H9 (cell line): ENCODE results near the gene NDC80. TPM values are rescaled to one million over a fixed set of nuclear protein-coding genes. Genes with fewer than 3 reads are reported as not detected.

Source experiments
- DNase-seq: peaks from one replicate; pipeline ENCODE4 v3.0.0-alpha.2; 2017
- H2AFZ ChIP-seq: one replicate; pipeline ENCODE4 v1.6.1; 2013; ENCODE audit warnings: mild to moderate bottlenecking, low read length, control low read depth, moderate library complexity
- H2AK5ac ChIP-seq: 2 replicates; pipeline ENCODE4 v1.6.1; 2013; ENCODE audit warnings: low read length, control low read depth, mixed read lengths; ENCODE audit not compliant: insufficient read length
- H2BK120ac ChIP-seq: one replicate; pipeline ENCODE4 v1.6.1; 2013; ENCODE audit warnings: low read depth, mild to moderate bottlenecking, low read length, control low read depth, inconsistent platforms; ENCODE audit not compliant: poor library complexity, severe bottlenecking
- H2BK12ac ChIP-seq: 2 replicates; pipeline ENCODE4 v1.6.1; 2013; ENCODE audit warnings: low read length, control low read depth, mixed read lengths, low read depth; ENCODE audit not compliant: insufficient read length
- H2BK15ac ChIP-seq: 2 replicates; pipeline ENCODE4 v1.6.1; 2013; ENCODE audit warnings: low read depth, low read length, control low read depth
- H2BK20ac ChIP-seq: one replicate; pipeline ENCODE4 v1.6.1; 2013; ENCODE audit warnings: low read depth, mild to moderate bottlenecking, low read length, control low read depth, inconsistent platforms; ENCODE audit not compliant: poor library complexity, severe bottlenecking
- H2BK5ac ChIP-seq: 2 replicates; pipeline ENCODE4 v1.6.1; 2013; ENCODE audit warnings: low read length, control low read depth, mixed read lengths; ENCODE audit not compliant: insufficient read length
- H3K14ac ChIP-seq: 2 replicates; pipeline ENCODE4 v1.6.1; 2013; ENCODE audit warnings: low read length, control low read depth; ENCODE audit not compliant: insufficient read depth
- H3K18ac ChIP-seq: 2 replicates; pipeline ENCODE4 v1.6.1; 2013; ENCODE audit warnings: low read depth, mild to moderate bottlenecking, mixed read lengths, low read length, control low read depth; ENCODE audit not compliant: insufficient read length
- H3K23ac ChIP-seq: 2 replicates; pipeline ENCODE4 v1.6.1; 2013; ENCODE audit warnings: low read length, control low read depth, mixed read lengths, low read depth; ENCODE audit not compliant: insufficient read length
- H3K23me2 ChIP-seq: 2 replicates; pipeline ENCODE4 v1.6.1; 2013; ENCODE audit warnings: low read depth, mild to moderate bottlenecking, mixed read lengths, low read length, control low read depth; ENCODE audit not compliant: insufficient read length, poor library complexity, severe bottlenecking
- H3K27ac ChIP-seq: 2 replicates; pipeline ENCODE4 v1.5.1; 2013; ENCODE audit warnings: low read length, control low read depth, mixed read lengths, low read depth; ENCODE audit not compliant: insufficient read length
- H3K27me3 ChIP-seq: 2 replicates; pipeline ENCODE4 v1.6.1; 2013; ENCODE audit warnings: low read length, control low read depth, inconsistent platforms; ENCODE audit not compliant: insufficient read depth
- H3K4ac ChIP-seq: 2 replicates; pipeline ENCODE4 v1.6.1; 2013; ENCODE audit warnings: low read depth, mild to moderate bottlenecking, control low read depth, inconsistent platforms, low read length, moderate library complexity
- H3K4me1 ChIP-seq: 2 replicates; pipeline ENCODE4 v1.6.1; 2013; ENCODE audit warnings: low read length, control low read depth, inconsistent platforms; ENCODE audit not compliant: insufficient read depth
- H3K4me2 ChIP-seq: 2 replicates; pipeline ENCODE4 v1.6.1; 2013; ENCODE audit warnings: low read length, control low read depth, mixed read lengths; ENCODE audit not compliant: insufficient read length, insufficient read depth
- H3K56ac ChIP-seq: 2 replicates; pipeline ENCODE4 v1.6.1; 2013; ENCODE audit warnings: low read depth, mild to moderate bottlenecking, mixed read lengths, low read length, control low read depth; ENCODE audit not compliant: insufficient read length
- H3K79me1 ChIP-seq: 2 replicates; pipeline ENCODE4 v1.6.1; 2013; ENCODE audit warnings: low read depth, mild to moderate bottlenecking, moderate library complexity, low read length, control low read depth, inconsistent platforms; ENCODE audit not compliant: insufficient read depth, poor library complexity, severe bottlenecking
- H3K79me2 ChIP-seq: 2 replicates; pipeline ENCODE4 v1.6.1; 2013; ENCODE audit warnings: low read length, control low read depth, inconsistent platforms; ENCODE audit not compliant: insufficient read depth
- H3K9ac ChIP-seq: 2 replicates; pipeline ENCODE4 v1.6.1; 2013; ENCODE audit warnings: low read length, control low read depth, mixed read lengths; ENCODE audit not compliant: insufficient read length; ENCODE audit errors: extremely low read depth
- H3K9me3 ChIP-seq: one replicate; pipeline ENCODE4 v1.6.1; 2013; ENCODE audit warnings: low read depth, low read length, inconsistent platforms; ENCODE audit not compliant: control insufficient read depth
- H3T11ph ChIP-seq: one replicate; pipeline ENCODE4 v1.6.1; 2013; ENCODE audit warnings: mild to moderate bottlenecking, low read length, control low read depth, inconsistent platforms
- H4K20me1 ChIP-seq: one replicate; pipeline ENCODE4 v1.6.1; 2013; ENCODE audit not compliant: control insufficient read depth, insufficient read length, insufficient read depth
- H4K5ac ChIP-seq: 2 replicates; pipeline ENCODE4 v1.6.1; 2013; ENCODE audit warnings: low read depth, mild to moderate bottlenecking, mixed read lengths, low read length, control low read depth; ENCODE audit not compliant: insufficient read length
- H4K8ac ChIP-seq: replicated peaks from 2 replicates; pipeline ENCODE4 v1.6.1; 2013; ENCODE audit warnings: low read length, control low read depth, mixed read lengths, low read depth; ENCODE audit not compliant: insufficient read length
- H4K91ac ChIP-seq: 2 replicates; pipeline ENCODE4 v1.6.1; 2013; ENCODE audit warnings: low read depth, mild to moderate bottlenecking, moderate library complexity, mixed read lengths, low read length, control low read depth; ENCODE audit not compliant: insufficient read length
- H3K27ac Mint-ChIP-seq, 3 experiments: 2 replicates in 2 of 3; 3 replicates in 1 of 3; pipeline ENCODE4 v1.8.0; 2020 to 2021; ENCODE audit warnings: mixed read lengths in 3 of 3, mild to moderate bottlenecking in 1 of 3, moderate library complexity in 1 of 3
- H3K27me3 Mint-ChIP-seq: 2 replicates; pipeline ENCODE4 v1.8.0; 2021; ENCODE audit warnings: low read depth, mild to moderate bottlenecking, moderate library complexity, mixed read lengths
- H3K36me3 Mint-ChIP-seq, 3 experiments: 2 replicates in 2 of 3; 3 replicates in 1 of 3; pipeline ENCODE4 v1.8.0; 2020 to 2021; ENCODE audit warnings: low read depth in 3 of 3, mixed read lengths in 3 of 3; ENCODE audit not compliant: insufficient read depth in 1 of 3
- H3K4me1 Mint-ChIP-seq, 2 experiments: 2 replicates each; pipeline ENCODE4 v1.8.0; 2020; ENCODE audit warnings: mixed read lengths in 2 of 2
- H3K4me3 Mint-ChIP-seq, 2 experiments: 2 replicates in 1 of 2; 3 replicates in 1 of 2; pipeline ENCODE4 v1.8.0; 2020 to 2021; ENCODE audit warnings: mild to moderate bottlenecking in 2 of 2, mixed read lengths in 2 of 2, moderate library complexity in 1 of 2
- H3K9me3 Mint-ChIP-seq, 2 experiments: 2 replicates in 1 of 2; 3 replicates in 1 of 2; pipeline ENCODE4 v1.8.0; 2020; ENCODE audit warnings: mild to moderate bottlenecking in 2 of 2, mixed read lengths in 2 of 2, moderate library complexity in 1 of 2
- WGBS: extraction: QIAGEN DNeasy Blood & Tissue Kit; methylation state at CpG from one replicate; pipeline ENCODE4 v1.1.7; 2013; ENCODE audit warnings: missing lambda C conversion rate, low lambda C conversion rate, mixed read lengths; ENCODE audit not compliant: insufficient read length; ENCODE audit errors: extremely low coverage; 5-methylcytosine and 5-hydroxymethylcytosine counted together
- total RNA-seq: library from RNA; stranded (reverse); gene quantifications from 2 replicates; pipeline ENCODE4 v1.2.1, GENCODE V29; 2021
- TF ChIP-seq, protein P1 (sequence below): fragments of 200-600 bp; sonication (generic); conservative IDR thresholded peaks from 3 replicates; pipeline ENCODE4 v1.8.0; 2021; ENCODE audit warnings: antibody characterized with exemption, mild to moderate bottlenecking

NDC80 gene
- total RNA-seq, 1 experiment from 2014 or later: 39.5 TPM

DNA sequence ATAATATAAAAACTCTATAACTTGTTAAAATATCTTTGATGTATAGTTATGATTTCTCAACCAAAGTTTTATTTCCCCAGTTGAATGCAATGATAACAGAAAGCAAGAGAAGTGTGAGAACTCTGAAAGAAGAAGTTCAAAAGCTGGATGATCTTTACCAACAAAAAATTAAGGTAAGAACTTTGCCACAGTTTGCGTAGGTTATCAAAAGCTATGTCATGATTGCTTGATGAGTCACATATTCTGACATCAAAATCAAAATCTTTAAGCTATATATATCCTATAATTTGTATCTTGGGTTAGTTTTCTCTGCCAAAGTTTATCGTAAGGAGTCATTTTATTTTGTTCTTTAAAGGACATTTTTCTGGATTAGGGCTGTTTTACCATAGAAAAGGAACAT lies 35.0 kb downstream of the NDC80 start:
- no peak overlapping the region for H3K18ac ChIP-seq
- WGBS: no CpG with 5 or more reads among the region's 2 CpGs
- no peaks in the 10 kb centered on the region for H3K4me1 Mint-ChIP-seq
- H3K27me3 Mint-ChIP-seq: no peaks in the 10 kb centered on the region
- H3K79me2 ChIP-seq: no peaks in the 10 kb centered on the region
- H3K56ac ChIP-seq: no peak overlapping the region
- no peak overlapping the region for H2BK5ac ChIP-seq
- no peaks in the 10 kb centered on the region for H4K20me1 ChIP-seq
- no peaks in the 10 kb centered on the region for H3K4me1 ChIP-seq
- no peak overlapping the region for H3K27ac ChIP-seq
- no peak overlapping the region for H2BK20ac ChIP-seq
- no peaks in the 10 kb centered on the region for H3K23me2 ChIP-seq
- no peak overlapping the region for H4K5ac ChIP-seq
- no peak overlapping the region for H2AK5ac ChIP-seq
- DNase-seq: no peak
- no peak overlapping the region for H2BK15ac ChIP-seq
- H3K14ac ChIP-seq: no peak overlapping the region
- H3K4ac ChIP-seq: no peak overlapping the region
- H2BK120ac ChIP-seq: no peak overlapping the region
- H2BK12ac ChIP-seq: no peak overlapping the region
- H3K27me3 ChIP-seq: no peaks in the 10 kb centered on the region
- H4K91ac ChIP-seq: no peak overlapping the region
- H2AFZ ChIP-seq: no peak overlapping the region
- H3K79me1 ChIP-seq: no peaks in the 10 kb centered on the region
- no peak overlapping the region for H3K23ac ChIP-seq
- peaks cover 13 to 62% (median 58%) of the 10 kb centered on the region in 3 experiments; a peak in 6 of 7 replicates for H3K36me3 Mint-ChIP-seq
- H3K4me2 ChIP-seq: no peak overlapping the region
- H3T11ph ChIP-seq: no peak overlapping the region
- H3K4me3 Mint-ChIP-seq: no peak overlapping the region
- H3K9me3 Mint-ChIP-seq: no peaks in the 10 kb centered on the region
- H3K9ac ChIP-seq: no peak overlapping the region
- H3K27ac Mint-ChIP-seq: no peak overlapping the region
- no peak overlapping the region for H4K8ac ChIP-seq
- no peaks in the 10 kb centered on the region for H3K9me3 ChIP-seq
- TF ChIP-seq, protein P1, sequence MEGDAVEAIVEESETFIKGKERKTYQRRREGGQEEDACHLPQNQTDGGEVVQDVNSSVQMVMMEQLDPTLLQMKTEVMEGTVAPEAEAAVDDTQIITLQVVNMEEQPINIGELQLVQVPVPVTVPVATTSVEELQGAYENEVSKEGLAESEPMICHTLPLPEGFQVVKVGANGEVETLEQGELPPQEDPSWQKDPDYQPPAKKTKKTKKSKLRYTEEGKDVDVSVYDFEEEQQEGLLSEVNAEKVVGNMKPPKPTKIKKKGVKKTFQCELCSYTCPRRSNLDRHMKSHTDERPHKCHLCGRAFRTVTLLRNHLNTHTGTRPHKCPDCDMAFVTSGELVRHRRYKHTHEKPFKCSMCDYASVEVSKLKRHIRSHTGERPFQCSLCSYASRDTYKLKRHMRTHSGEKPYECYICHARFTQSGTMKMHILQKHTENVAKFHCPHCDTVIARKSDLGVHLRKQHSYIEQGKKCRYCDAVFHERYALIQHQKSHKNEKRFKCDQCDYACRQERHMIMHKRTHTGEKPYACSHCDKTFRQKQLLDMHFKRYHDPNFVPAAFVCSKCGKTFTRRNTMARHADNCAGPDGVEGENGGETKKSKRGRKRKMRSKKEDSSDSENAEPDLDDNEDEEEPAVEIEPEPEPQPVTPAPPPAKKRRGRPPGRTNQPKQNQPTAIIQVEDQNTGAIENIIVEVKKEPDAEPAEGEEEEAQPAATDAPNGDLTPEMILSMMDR: no peak
